HG02852 (cell line): ENCODE measurements around the gene HPCAL1.

ENCODE experiments used
- ATAC-seq: cut with Tn5 transposase; IDR thresholded peaks from one replicate; pipeline ENCODE4 v1.9.1; 2021; ENCODE audit warnings: mild to moderate bottlenecking, moderate library complexity; ENCODE audit not compliant: unreplicated experiment

The HPCAL1 gene

GRCh38 chr2:10301941-10302478 is 694 bp upstream of the HPCAL1 start:
- ATAC-seq = no peak

- ATAC-seq = peak; percentile 18
Observed at GRCh38 chr2:10303181-10303693, 533 bp downstream of the HPCAL1 start.

GRCh38 chr2:10303694-10304378 is 1.1 kb downstream of the HPCAL1 start:
- no peak for ATAC-seq

- ATAC-seq = no peak
Observed at GRCh38 chr2:10304458-10305253, 2.0 kb downstream of the HPCAL1 start.

GRCh38 chr2:10305254-10305635 is 2.5 kb downstream of the HPCAL1 start:
- ATAC-seq = no peak

GRCh38 chr2:10305715-10306114 is 3.0 kb downstream of the HPCAL1 start:
- no peak for ATAC-seq

- ATAC-seq = no peak
Observed at GRCh38 chr2:10306901-10307463, 4.3 kb downstream of the HPCAL1 start.

- ATAC-seq = no peak
Observed at GRCh38 chr2:10307561-10308156, 5.0 kb downstream of the HPCAL1 start.

- no peak for ATAC-seq
Observed at GRCh38 chr2:10308866-10309265, 6.2 kb downstream of the HPCAL1 start.

GRCh38 chr2:10309286-10309685 is 6.6 kb downstream of the HPCAL1 start:
- no peak for ATAC-seq

- no peak for ATAC-seq
Observed at GRCh38 chr2:10310309-10310888, 7.7 kb downstream of the HPCAL1 start.

GRCh38 chr2:10311736-10312135 is 9.0 kb downstream of the HPCAL1 start:
- ATAC-seq = no peak

- no peak for ATAC-seq
Observed at GRCh38 chr2:10312437-10312957, 9.8 kb downstream of the HPCAL1 start.

GRCh38 chr2:10316336-10316735 is 13.6 kb downstream of the HPCAL1 start:
- no peak for ATAC-seq

GRCh38 chr2:10316860-10317259 is 14.2 kb downstream of the HPCAL1 start:
- ATAC-seq = no peak

- ATAC-seq = no peak
Observed at GRCh38 chr2:10317646-10318045, 14.9 kb downstream of the HPCAL1 start.

- no peak for ATAC-seq
Observed at GRCh38 chr2:10318345-10318744, 15.6 kb downstream of the HPCAL1 start.

- no peak for ATAC-seq
Observed at GRCh38 chr2:10319892-10320574, 17.3 kb downstream of the HPCAL1 start.

GRCh38 chr2:10320575-10320931 is 17.8 kb downstream of the HPCAL1 start:
- no peak for ATAC-seq

- no peak for ATAC-seq
Observed at GRCh38 chr2:10320933-10321332, 18.2 kb downstream of the HPCAL1 start.
